ENCODE results near the gene C1orf35.

GRCh38 chr1:228120857-228121489 is 17.8 kb upstream of the C1orf35 start:
- TF ChIP-seq CTCF (IDR thresholded peaks at IDR 0.05; ENCODE audit: insufficient read depth, low read length), result no peak
- no peak for TF ChIP-seq REST (IDR thresholded peaks at IDR 0.05; ENCODE audit: insufficient replicate concordance, low read depth)
